Fibroblast of villous mesenchyme (primary cell): ENCODE measurements around the gene NPLOC4. TPM values are rescaled to one million over a fixed set of nuclear protein-coding genes. Genes with fewer than 3 reads are reported as not detected.

Experiments
- DNase-seq: peaks from one replicate; pipeline ENCODE4 v3.0.0-alpha.2; 2010; ENCODE audit warnings: low read depth
- H3K4me3 ChIP-seq: 2 replicates; pipeline ENCODE4 v1.5.1; 2011; ENCODE audit warnings: low read depth, mild to moderate bottlenecking, low read length
- CTCF ChIP-seq: IDR thresholded peaks from 2 replicates; pipeline ENCODE4 v1.5.1; 2012; ENCODE audit warnings: low read depth, mild to moderate bottlenecking, low read length; ENCODE audit not compliant: insufficient read depth
- total RNA-seq: library from RNA; depleted of rRNA; stranded (reverse); fragments of >200 nt; gene quantifications from 2 replicates; pipeline ENCODE4 v1.2.3, GENCODE V29; 2012

The NPLOC4 gene
- total RNA-seq = 96.7 and 108 TPM in 2 replicates

DNA sequence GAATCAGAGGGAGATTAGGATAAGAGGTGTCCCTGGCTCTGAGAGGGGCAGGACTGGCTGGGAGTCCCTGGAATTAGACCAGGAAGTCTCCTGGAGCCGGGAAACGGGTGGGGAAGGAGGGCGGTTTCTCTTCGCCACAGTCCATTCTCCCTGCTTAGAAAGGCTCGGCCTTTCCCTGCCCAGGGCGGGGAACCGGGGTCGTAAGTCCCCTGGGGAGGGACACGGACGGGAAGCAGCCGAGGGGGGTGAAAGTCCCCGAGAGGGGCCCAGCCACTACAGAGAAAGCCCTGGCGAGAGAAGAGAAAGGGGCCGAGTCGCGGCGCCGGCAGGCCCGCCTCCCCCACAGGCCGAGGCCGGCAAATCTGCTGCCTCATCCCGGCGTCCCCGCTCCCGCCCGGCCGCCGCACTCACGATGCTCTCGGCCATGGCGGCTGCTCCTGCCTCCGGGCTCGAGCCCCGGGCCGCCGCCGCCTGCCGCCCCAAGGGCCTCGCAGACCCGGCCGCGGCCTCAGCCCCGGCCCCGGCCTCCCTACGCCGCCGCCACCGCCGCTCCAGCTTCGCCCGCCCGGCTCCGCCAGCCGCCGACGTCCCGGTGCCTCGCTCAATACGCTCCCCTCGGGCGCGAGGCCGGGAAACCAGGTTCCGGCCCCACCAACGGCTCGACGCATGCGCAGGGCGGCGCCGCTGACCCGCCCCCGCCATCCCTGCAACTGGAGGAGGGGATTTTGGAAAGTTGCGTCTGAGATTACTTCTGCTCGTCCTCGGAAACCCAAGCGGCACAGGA is at the start of gene NPLOC4, which contains the start of gene TSPAN10:
NPLOC4 (minus strand) TSS at position 608 of the 784 bp plus-strand sequence; CDS start at position 426, 182 bp downstream.
TSPAN10 (plus strand) TSS at position 692 of the 784 bp plus-strand sequence. CDS start 5,217 bp downstream, outside the sequence.
- peak within 1 kb of the TSS; percentile 91 for H3K4me3 ChIP-seq
- peak; percentile 86 for DNase-seq
- no peak for TF ChIP-seq CTCF

GRCh38 chr17:81686614-81687013 is 49.7 kb upstream of the NPLOC4 start:
- H3K4me3 ChIP-seq = no peak overlapping the region
- no peak for TF ChIP-seq CTCF
- no peak for DNase-seq

- H3K4me3 ChIP-seq = peak overlapping the region; percentile 93
- no peak for TF ChIP-seq CTCF
- DNase-seq = peak; percentile 39
These were observed 48.2 kb upstream of the NPLOC4 start for GRCh38 chr17:81685108-81685507.

DNA sequence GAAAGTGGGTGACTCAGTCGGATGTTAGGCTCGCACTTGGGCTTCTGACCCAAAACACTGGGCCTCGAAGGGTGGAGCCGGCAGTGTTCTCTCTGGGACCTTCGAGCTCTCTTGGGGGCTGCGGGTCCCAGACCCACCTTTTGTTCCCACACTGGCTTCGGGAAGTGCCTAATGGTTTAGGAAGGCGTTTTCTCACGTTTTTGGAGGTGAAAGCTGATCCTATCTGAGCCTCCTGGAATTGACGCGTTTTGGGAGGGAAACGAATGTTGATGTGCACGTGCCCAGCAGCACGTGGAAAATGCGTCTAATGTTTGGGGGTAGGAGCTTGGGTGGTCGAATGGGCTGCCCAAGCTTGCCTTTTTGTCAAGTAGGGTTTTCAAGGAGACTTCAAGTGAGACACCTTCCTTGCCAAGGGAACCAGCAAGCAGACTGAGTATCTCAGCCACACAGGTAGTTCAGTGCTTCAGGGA is 47.6 kb upstream of the NPLOC4 start:
- no peak for DNase-seq

GRCh38 chr17:81683584-81684441 is 46.9 kb upstream of the NPLOC4 start, which contains the start of the genes ARL16 and HGS:
Gene ARL16 (minus strand): TSS chr17:81683797. CDS start chr17:81683753, 44 bp downstream.
Gene HGS (plus strand): TSS chr17:81684011. CDS start chr17:81684067, 56 bp downstream.
- DNase-seq = peak; percentile 100
- no peak for TF ChIP-seq CTCF
- peak within 1 kb of the TSS; percentile 93 for H3K4me3 ChIP-seq

More for the DNA sequence above, 47.6 kb upstream of the NPLOC4 start:
- H3K4me3 ChIP-seq = peak overlapping the region; percentile 93
- no peak for TF ChIP-seq CTCF

DNA sequence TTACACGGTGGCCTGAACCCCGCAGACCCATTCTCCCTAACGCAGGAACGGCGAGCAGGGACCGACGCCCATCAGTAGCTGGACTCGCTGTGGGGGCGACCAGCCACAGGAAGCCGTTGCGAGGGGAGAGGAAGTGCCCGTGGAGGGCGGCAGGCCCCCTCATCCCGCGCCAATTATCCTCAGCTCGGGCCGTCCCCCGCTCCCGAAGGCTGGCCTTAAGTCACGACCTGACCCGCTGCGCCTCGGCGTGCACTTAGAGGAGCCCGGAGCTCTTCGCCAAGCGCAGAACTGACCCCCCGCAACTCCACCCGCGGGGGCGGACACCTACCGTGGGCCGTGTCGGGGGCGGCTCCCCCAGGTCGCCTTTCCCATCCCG is 46.3 kb upstream of the NPLOC4 start:
- DNase-seq = no peak
- TF ChIP-seq CTCF = no peak
- H3K4me3 ChIP-seq = peak overlapping the region; percentile 93
